Effector CD8-positive, alpha-beta T cell (primary cell): ENCODE data around the gene DIAPH3.

ENCODE experiments used
- DNase-seq: peaks from one replicate; lab custom pipeline; 2025; lab: John Stamatoyannopoulos, UW

Gene DIAPH3

DNA sequence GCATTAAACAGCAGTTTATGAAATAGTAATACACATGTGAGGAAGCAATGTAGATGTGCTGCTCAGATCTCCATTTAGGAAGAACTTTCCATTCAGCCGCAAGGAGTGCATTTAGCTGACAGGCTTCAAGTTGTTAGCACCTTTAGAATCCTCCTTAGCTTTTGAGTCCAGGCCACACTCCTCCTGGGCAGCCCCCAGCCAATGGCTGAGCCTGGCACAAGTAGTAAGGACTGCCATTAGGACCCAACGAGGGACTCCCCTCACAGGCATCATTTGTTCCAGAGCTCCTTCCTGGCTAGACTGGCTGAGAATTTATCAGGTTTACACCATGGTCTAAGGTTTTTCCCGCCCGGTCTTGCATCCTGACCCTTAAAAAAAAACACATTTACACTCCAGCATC, 201.4 kb downstream of the DIAPH3 start:
- DNase-seq, result no peak

GRCh38 chr13:59960683-59961082, 203.0 kb downstream of the DIAPH3 start:
- no peak for DNase-seq

- no peak for DNase-seq
These were observed 206.3 kb downstream of the DIAPH3 start for GRCh38 chr13:59957438-59957837.

- DNase-seq, result no peak
These were observed 209.1 kb downstream of the DIAPH3 start for GRCh38 chr13:59954601-59955000.

DNA sequence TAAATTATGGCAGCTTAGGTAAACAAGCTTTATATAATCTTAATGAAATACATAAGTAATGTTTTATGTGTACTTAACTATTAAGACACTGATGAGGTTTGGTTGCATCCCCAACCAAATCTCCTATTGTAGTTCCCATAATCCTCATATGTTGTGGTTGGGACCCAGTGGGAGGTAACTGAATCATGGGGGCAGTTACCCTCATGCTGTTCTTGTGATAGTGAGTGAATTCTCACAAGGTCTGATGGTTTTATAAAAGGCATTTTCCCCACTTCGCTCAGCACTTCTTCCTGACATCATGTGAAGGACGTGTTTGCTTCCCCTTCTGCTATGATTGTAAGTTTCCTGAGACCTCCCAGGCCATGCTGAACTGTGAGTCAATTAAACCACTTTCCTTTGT, 212.7 kb downstream of the DIAPH3 start:
- no peak for DNase-seq

DNA sequence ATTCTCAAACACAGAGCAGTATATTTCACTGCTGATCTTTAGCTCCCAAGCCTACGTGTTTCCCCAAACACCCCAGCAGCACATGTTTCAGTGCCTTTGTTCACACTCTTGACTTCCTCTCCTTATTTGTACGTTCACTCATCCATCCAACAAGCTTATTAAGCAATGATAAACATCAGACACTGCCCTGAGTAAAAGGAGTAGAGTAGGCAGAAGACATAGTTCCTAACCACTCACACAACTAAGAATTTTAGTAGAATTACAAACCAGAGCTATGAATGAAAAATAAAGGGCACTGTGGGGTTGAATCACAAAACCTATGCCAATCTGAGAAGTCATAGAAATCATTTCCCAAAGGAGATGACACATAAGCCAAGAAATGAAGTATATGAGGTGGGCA, 213.5 kb downstream of the DIAPH3 start:
- no peak for DNase-seq

DNA sequence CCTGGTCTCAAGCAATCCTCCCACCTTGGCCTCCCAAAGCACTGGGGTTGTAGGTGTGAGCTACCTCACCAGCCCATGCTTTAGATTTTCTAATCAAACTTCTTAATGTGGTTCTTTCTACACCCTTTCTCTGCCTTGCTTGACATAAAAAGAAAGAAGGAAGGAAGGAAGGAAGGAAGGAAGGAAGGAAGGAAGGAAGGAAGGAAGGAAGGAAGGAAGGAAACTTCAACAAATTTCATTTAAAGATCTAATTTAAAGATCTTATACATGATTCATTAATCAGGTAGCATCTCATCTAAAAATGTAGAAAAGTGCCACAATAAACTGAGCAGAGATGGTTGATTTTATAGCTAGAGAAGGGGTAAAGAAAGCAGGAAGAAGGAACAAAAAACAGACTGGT, 215.0 kb downstream of the DIAPH3 start:
- DNase-seq, result no peak

- DNase-seq, result no peak
These were observed 216.8 kb downstream of the DIAPH3 start for GRCh38 chr13:59946944-59947343.

DNA sequence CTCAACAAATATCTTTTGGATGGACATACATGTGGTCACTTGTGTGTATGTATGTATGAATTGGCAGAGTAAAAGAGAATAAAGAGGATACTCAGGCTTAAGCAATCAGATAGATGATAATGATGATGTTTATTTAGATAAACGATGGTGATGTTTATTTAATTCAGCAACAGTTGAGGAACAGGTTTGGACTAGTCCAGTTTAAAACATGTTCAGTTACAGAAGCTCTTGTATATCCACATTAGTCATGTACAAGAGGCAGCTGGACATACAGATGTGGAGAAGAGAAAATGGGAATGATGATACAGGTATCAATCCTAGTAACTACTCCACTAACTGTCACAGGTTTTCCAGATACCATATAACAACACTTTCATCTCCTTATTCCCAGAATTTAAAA, 232.1 kb downstream of the DIAPH3 start:
- no peak for DNase-seq

- no peak for DNase-seq
These were observed 239.5 kb downstream of the DIAPH3 start for GRCh38 chr13:59924256-59924655.

GRCh38 chr13:59915252-59915651, 248.5 kb downstream of the DIAPH3 start:
- DNase-seq, result no peak

DNA sequence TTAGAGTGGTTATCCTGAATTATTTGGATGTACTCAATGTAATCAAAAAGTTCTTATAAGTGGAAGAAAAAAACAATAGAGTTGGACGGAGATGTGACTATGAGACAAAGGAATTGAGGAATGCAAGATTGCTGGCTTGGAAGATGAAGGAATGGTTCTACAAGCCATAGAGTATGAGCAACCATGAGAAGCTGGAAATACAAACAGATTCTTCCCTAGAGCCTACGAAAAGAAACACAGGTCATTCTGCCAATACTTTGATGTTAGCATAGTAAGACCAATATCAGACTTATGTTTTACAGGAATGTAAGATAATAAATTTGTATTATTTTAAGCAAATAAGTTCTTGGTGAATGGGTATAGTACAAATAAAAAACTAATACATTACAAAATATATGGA, 249.2 kb downstream of the DIAPH3 start:
- DNase-seq, result no peak

- DNase-seq, result no peak
These were observed 257.2 kb downstream of the DIAPH3 start for GRCh38 chr13:59906413-59907049.

DNA sequence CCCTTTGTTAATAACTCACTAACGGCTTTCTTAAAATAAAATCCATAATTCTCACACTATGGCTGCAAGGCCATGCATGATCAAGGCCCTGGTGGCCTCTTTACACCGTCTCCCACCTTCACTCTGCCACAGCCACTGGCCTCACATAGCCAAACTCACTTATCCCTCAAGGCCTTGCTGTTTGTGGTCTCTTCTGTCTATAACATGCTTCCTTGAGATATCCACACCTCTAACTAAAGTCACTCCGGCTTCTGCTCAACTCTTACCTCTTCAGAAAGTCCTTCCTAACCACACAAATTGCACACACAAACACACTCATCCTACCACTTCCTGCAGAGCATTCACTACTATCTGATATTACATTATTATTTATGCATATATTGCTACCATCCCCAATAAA, 262.5 kb downstream of the DIAPH3 start:
- no peak for DNase-seq

DNA sequence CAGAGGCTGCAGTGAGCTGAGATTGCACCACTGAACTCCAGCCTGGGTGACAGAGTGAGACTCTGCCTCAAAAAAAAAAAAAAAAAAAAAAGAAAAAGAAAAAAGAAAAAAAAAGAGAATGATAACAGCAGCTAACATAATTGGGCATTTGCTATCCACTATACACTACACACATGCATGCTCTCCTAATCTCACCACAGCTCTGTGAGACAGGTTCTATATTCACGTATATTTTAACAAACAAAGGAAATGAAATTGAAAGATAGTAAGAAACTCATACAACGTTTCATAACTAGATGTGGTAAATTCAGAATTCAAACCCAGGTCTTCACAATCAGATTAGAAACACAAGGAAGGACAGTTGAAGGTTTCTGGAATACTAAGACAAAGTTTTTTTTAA, 265.7 kb downstream of the DIAPH3 start:
- DNase-seq, result no peak

DNA sequence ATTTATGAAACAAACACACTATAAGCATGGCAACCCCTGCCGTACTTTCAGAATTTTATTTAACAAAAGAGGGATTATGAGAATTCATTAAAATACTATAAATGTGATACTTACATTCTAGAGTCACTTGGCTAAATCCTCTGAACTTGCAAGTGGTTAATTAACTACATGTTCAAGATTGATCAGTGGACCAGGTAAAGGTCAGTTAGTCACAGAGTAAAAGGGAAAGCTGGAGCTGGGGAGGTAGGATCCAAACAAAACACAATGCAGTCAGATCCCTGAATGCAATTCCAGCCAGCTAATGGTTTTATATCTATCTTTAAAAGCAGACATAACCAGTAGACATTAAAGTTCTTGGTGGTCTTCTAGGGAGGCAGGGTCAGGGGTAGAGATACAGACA, 270.5 kb downstream of the DIAPH3 start:
- DNase-seq, result no peak

DNA sequence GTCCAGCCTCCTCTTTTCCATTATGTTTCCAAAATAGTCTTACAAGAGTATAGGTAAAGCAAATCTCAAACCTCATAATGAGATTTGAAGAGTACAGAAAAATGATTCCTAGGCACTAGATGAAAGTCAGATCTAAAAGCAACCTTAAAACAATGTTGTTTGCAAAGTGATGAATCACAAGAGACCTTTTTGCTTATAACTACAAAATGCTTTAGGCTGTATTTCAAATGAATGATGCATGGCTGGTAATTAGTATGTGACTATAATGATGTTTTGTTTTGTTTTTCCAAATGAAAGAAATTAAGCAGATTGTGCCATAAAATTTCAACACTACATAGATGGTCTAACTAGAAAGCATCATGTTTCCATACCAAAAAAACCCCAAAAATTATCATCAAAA, 272.7 kb downstream of the DIAPH3 start:
- DNase-seq, result no peak

DNA sequence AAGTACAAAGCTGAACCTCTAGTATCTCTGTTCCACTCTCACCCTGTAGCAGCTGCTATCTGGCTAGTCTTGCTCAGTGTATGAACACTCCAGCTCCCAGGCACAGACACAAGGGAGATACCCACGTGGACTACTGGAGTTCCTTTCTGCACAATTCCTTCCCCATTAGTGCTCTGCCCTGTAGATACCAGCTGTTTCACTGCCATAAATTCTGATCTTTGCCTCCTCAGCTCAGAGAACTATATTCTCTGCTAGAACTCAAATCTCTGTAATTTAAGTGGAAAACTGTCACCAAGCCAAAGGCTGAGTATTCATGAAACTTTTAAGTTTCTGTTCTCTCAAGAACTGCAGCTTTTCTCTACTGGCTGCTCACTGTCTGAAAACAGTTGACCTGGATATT, 273.7 kb downstream of the DIAPH3 start:
- DNase-seq, result no peak

GRCh38 chr13:59888408-59888807, 275.3 kb downstream of the DIAPH3 start:
- DNase-seq, result no peak

- no peak for DNase-seq
These were observed 278.7 kb downstream of the DIAPH3 start for GRCh38 chr13:59885076-59885475.

GRCh38 chr13:59883885-59884284, 279.8 kb downstream of the DIAPH3 start:
- DNase-seq, result no peak

GRCh38 chr13:59880468-59880867, 283.3 kb downstream of the DIAPH3 start:
- no peak for DNase-seq

- no peak for DNase-seq
These were observed 284.4 kb downstream of the DIAPH3 start for GRCh38 chr13:59879281-59879680.

DNA sequence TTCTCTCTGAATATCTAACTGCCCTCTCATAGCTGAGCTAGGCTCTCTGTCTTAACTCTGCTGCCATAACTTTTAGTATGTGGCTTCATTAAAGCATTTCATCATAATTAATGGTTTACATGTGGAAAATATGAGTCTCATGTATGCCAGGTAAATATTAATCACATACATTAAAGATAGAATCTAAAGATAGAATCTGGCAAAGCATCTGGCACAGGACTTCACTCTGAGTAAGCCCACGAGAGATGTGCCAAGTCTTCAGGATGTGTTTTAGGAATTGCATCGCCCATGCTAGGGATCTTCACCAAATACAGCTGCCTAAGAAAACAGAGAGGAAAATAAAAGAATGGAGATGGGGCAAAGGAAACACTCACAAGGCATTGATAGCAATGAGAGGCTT, 285.8 kb downstream of the DIAPH3 start:
- DNase-seq, result no peak

GRCh38 chr13:59874973-59875372, 288.8 kb downstream of the DIAPH3 start:
- no peak for DNase-seq
